Tibial nerve (tissue), 3 donors: ENCODE results near the gene DAG1.

Source experiments
- POLR2A ChIP-seq, 2 donors: fragments of 450-650 bp; IDR thresholded peaks; one replicate each; pipeline ENCODE4 v1.6.1; 2017; ENCODE audit warnings: antibody characterized with exemption in 2 of 2, mild to moderate bottlenecking in 2 of 2, moderate library complexity in 2 of 2
- TF ChIP-seq, protein P1 (sequence below), 5 experiments: fragments of 200-600 bp in 3 of 5; fragments of 450-650 bp in 2 of 5; sonication (generic) in 3 of 5; IDR thresholded peaks; one replicate each; pipeline ENCODE4 v1.5.1; 2016 to 2019; ENCODE audit warnings: antibody characterized with exemption in 5 of 5, mild to moderate bottlenecking in 3 of 5, moderate library complexity in 2 of 5

DNA sequence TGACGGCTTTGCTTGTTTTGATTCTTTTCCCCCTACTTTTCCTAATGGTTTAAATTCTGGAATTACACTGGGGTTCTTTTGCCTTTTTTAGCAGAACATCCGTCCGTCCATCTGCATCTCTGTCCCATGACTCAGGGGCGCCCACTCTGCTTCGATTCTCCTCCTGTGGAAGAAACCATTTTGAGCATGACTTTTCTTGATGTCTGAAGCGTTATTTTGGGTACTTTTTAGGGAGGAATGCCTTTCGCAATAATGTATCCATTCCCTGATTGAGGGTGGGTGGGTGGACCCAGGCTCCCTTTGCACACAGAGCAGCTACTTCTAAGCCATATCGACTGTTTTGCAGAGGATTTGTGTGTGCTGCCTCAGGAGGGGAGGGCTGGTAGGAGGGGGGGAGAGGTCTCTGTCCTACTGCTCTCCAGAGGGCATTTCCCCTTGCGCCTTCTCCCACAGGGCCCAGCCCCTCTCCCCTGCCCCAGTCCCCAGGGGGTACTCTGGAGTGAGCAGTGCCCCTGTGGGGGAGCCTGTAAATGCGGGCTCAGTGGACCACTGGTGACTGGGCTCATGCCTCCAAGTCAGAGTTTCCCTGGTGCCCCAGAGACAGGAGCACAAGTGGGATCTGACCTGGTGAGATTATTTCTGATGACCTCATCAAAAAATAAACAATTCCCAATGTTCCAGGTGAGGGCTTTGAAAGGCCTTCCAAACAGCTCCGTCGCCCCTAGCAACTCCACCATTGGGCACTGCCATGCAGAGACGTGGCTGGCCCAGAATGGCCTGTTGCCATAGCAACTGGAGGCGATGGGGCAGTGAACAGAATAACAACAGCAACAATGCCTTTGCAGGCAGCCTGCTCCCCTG lies 64.7 kb downstream of the DAG1 start:
- no peak for TF ChIP-seq POLR2A (IDR thresholded peaks at IDR 0.05)
- TF ChIP-seq, protein P1, sequence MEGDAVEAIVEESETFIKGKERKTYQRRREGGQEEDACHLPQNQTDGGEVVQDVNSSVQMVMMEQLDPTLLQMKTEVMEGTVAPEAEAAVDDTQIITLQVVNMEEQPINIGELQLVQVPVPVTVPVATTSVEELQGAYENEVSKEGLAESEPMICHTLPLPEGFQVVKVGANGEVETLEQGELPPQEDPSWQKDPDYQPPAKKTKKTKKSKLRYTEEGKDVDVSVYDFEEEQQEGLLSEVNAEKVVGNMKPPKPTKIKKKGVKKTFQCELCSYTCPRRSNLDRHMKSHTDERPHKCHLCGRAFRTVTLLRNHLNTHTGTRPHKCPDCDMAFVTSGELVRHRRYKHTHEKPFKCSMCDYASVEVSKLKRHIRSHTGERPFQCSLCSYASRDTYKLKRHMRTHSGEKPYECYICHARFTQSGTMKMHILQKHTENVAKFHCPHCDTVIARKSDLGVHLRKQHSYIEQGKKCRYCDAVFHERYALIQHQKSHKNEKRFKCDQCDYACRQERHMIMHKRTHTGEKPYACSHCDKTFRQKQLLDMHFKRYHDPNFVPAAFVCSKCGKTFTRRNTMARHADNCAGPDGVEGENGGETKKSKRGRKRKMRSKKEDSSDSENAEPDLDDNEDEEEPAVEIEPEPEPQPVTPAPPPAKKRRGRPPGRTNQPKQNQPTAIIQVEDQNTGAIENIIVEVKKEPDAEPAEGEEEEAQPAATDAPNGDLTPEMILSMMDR (IDR thresholded peaks at IDR 0.05), result no peak
